Measurements from ENCODE around the gene EXOC4.
"Not testable (repeated sequence)": the region's sequence is repeated elsewhere in the genome, so short reads cannot be mapped to it uniquely, and the experiment has no call there.

The EXOC4 gene

GRCh38 chr7:133963629-133964028 lies 710.8 kb downstream of the EXOC4 start:
- no peak for FAIRE-seq

DNA sequence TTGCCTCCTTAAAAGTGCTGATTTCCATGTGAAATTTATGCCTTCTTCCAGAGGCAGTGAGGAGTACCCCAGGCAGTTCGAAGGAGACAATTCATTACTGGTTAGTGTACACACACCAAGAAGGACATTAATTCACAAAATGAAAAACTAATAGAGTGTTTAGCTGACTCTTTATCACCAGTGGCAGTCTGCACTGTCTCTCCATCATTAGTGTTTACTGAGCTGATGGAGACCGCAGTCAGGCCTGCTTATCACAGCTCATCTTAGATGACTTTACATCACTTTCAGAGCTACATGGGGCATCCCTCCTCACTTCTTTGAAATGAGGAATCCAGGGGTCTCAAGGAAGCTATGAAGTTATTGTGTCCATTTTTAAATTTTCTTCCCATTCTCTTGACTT lies 718.7 kb downstream of the EXOC4 start:
- FAIRE-seq: no peak

- no peak for FAIRE-seq
These were observed 720.8 kb downstream of the EXOC4 start for GRCh38 chr7:133973710-133974109.

DNA sequence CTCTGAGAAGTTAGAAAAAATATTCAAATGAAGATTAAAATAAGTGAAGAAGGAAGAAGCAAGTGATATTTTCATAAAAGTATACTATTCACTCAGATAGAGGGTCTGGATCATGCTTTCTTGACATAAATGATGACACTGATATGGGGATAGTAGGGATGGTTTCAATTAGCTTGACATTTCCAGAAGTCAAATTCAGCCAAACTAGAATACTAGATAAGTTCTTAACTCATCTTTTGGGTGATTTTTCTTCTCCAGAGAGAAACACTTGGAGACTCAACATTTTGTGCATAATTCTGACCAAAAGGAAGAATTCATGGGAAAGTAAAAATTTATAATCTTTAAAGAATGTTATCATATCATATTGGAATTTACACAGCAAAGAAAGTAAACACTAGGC lies 722.3 kb downstream of the EXOC4 start:
- FAIRE-seq: no peak

GRCh38 chr7:133976140-133976539 lies 723.3 kb downstream of the EXOC4 start:
- no peak for FAIRE-seq

DNA sequence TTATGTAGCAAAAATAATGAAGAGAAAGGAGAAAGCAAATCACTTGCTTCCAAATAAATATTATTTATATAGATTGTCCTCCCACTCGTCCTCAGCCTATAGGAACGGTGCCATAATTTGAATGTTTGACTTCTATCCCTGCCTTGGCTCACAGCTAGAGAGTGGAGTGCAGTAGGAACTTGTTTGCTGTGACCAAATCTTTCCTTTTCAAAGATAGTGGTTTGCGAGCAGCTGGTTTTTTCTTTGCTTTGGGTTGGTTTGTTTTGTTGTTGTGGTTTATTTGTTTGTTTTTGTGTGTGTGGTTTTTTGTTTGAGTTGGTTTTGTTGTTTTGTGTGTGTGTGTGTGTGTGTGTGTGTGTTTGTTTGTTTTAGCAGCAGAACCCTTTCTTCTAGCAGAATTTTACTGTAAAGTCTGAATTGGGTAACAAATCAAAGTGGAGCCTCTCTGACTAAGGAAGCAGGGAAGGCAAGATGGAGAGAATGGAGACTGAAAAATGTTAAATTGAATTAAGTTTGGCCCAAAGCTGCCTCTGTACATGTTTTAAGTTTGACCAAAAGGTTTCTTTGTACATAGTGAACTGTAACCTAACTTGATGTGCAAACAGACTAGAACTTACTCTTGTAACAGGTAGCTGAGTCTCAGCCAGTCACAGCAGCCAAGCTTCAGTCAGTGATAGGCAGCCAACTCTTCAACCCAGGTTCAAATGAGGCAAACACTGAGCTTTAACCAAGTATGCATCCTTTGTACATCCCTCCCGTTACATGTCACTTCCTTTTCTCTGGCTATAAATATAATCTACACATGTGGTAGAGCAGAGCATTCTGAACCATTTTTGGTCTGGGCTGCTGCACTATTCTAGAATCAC lies 724.8 kb downstream of the EXOC4 start:
- FAIRE-seq: no peak

GRCh38 chr7:133978502-133979295 lies 725.8 kb downstream of the EXOC4 start:
- no peak for FAIRE-seq

DNA sequence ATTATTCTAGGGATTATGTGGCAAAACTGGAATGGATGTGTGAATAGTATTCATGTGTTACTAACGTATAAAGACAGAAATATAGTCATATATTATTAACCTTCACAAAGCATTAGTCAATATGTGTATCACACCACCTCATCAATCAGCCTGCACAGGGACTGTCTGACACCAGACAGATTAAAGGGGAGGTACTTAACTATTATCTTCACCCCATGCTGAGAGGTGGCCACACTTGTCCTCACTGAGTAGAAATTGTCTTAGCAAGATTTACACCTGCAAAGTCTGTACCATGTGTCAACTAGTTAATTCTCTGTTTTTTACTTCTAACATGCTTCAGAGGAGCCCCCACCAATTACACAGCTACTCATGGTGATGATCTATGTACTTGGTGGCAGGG lies 727.9 kb downstream of the EXOC4 start:
- no peak for FAIRE-seq

GRCh38 chr7:133983685-133984419 lies 731.0 kb downstream of the EXOC4 start:
- FAIRE-seq: no peak

DNA sequence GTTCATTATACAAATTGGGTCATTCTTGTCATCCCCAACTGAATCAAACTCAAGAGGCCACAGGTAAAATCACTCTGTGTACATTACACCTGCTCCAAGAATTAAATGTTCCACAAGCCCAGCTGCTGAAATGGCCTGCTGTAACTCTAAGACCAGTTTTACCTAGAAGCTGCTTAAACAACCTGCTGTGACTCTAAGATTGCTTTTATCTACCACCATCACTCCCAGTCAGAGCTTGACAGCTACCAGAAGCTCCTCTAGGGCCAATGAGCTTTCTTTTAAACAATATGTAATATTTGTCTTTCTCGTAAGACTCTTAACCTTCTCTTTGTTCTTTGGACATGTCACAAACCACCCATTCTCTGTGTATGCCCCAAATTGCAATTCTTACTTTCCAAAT lies 732.4 kb downstream of the EXOC4 start:
- no peak for FAIRE-seq

DNA sequence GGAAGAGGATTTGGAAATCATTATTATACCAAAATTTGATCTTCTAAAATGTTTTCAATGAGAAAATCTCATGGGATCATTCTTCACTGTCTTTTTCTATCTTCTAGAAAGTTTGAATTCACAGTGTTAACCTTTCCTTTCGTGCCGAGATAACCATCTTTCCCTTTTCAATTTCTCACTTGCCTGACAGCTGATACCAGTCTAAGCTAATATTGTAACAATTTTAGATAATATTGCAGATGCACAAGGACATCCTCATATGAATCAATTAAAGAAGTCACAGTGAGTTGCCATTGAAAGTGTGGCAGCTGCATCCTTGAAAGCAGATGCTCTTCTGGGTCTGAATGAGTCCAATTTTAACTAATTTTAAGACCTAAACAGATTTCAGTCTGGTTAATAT lies 734.7 kb downstream of the EXOC4 start:
- no peak for FAIRE-seq

GRCh38 chr7:133993547-133993946 lies 740.7 kb downstream of the EXOC4 start:
- no peak for FAIRE-seq

DNA sequence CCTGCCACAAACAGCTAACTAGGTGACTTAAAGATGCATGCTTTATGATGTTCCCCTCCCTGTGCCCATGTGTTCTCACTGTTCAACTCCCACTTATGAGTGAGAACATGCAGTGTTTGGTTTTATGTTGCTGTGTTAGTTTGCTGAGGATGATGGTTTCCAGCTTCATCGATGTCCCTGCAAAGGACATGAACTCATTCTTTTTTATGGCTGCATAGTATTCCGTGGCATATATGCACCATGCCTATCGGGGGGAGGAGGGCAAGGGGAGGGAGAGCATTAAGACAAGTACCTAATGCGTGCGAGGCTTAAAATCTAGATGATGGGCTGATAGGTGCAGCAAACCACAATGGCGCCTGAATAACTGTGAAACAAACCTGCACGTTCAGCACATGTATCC lies 741.2 kb downstream of the EXOC4 start:
- not testable (repeated sequence) for FAIRE-seq

DNA sequence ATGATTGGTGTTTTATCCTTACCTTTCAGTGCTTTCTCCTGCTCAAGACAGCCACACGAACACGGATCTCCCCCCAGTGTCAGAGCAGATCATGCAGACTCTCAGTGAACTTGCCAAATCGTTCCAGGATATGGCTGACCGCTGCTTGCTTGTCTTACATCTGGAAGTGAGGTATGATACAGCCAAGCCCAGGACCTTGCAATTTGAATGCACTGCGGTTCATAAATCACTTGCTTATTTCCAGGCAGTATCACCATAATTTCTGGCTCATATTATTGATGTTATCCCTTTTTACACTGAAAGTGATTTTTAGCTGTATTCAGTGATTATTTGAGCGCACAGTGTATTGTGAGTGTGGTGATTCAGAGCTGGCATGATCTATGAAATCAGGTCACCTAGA lies 744.6 kb downstream of the EXOC4 start:
- no peak for FAIRE-seq

- FAIRE-seq: no peak
These were observed 746.3 kb downstream of the EXOC4 start for GRCh38 chr7:133999178-133999577.

GRCh38 chr7:134004829-134005505 lies 752.1 kb downstream of the EXOC4 start:
- no peak for FAIRE-seq

- no peak for FAIRE-seq
These were observed 756.6 kb downstream of the EXOC4 start for GRCh38 chr7:134009314-134010110.

GRCh38 chr7:134013249-134013648 lies 760.4 kb downstream of the EXOC4 start:
- no peak for FAIRE-seq

- no peak for FAIRE-seq
These were observed 762.1 kb downstream of the EXOC4 start for GRCh38 chr7:134014935-134015334.

- FAIRE-seq: no peak
These were observed 763.5 kb downstream of the EXOC4 start for GRCh38 chr7:134016223-134016941.

GRCh38 chr7:134016942-134017303 lies 764.0 kb downstream of the EXOC4 start:
- no peak for FAIRE-seq
